Body of pancreas (tissue), 4 donors: ENCODE measurements around the gene MAP3K21.

Experiments
- POLR2A ChIP-seq, 3 donors: fragments of 450-650 bp; IDR thresholded peaks; one replicate each; pipeline ENCODE4 v1.6.1; 2016; ENCODE audit warnings: antibody characterized with exemption in 3 of 3, mild to moderate bottlenecking in 2 of 3
- TF ChIP-seq, protein P1 (sequence below), 7 experiments: fragments of 450-650 bp in 4 of 7; fragments of 200-600 bp in 3 of 7; sonication (generic) in 3 of 7; IDR thresholded peaks; one replicate each; pipeline ENCODE4 v1.5.1; 2016 to 2019; ENCODE audit warnings: antibody characterized with exemption in 7 of 7

DNA sequence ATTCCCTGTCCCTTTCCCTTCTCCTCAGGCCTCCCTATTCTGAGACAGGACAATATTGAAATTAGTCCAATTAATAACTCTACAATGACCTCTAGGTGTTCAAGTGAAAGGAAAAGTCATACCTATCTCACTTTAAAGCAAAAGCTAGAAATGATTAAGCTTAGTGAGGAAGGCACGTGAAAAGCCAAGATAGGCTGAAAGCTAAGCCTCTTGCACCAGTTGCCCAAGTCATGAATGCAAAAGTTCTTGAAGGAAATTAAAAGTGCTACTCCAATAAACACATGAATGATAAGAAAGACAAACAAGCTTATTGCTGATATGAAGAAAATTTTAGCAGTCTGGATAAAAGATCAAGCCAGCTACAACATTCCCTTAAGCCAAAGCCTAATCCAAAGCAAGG is 3.8 kb upstream of the MAP3K21 start:
- no peak for TF ChIP-seq POLR2A (IDR thresholded peaks at IDR 0.05)
- TF ChIP-seq, protein P1, sequence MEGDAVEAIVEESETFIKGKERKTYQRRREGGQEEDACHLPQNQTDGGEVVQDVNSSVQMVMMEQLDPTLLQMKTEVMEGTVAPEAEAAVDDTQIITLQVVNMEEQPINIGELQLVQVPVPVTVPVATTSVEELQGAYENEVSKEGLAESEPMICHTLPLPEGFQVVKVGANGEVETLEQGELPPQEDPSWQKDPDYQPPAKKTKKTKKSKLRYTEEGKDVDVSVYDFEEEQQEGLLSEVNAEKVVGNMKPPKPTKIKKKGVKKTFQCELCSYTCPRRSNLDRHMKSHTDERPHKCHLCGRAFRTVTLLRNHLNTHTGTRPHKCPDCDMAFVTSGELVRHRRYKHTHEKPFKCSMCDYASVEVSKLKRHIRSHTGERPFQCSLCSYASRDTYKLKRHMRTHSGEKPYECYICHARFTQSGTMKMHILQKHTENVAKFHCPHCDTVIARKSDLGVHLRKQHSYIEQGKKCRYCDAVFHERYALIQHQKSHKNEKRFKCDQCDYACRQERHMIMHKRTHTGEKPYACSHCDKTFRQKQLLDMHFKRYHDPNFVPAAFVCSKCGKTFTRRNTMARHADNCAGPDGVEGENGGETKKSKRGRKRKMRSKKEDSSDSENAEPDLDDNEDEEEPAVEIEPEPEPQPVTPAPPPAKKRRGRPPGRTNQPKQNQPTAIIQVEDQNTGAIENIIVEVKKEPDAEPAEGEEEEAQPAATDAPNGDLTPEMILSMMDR (IDR thresholded peaks at IDR 0.05): no peak
